Right atrium auricular region (tissue), 2 donors: ENCODE data around the gene JPT1. TPM values are rescaled to one million over a fixed set of nuclear protein-coding genes. Genes with fewer than 3 reads are reported as not detected.
"Not testable (repeated sequence)": the region's sequence is repeated elsewhere in the genome, so short reads cannot be mapped to it uniquely, and the experiment has no call there.

Experiments
- DNase-seq: peaks from one replicate; pipeline ENCODE4 v3.0.0-alpha.2; 2019; ENCODE audit warnings: low spot score
- H3K27ac ChIP-seq, 2 donors: fragments of 200-600 bp; sonication (generic); 1 replicate in 1 of 2; 2 replicates in 1 of 2; pipeline ENCODE4 v1.5.1; 2016 to 2019
- H3K27me3 ChIP-seq, 2 donors: fragments of 200-600 bp; sonication (generic); one replicate each; pipeline versions ENCODE4 v1.5.1 to v1.6.0; 2017 to 2019
- H3K36me3 ChIP-seq: fragments of 200-600 bp; sonication (generic); one replicate; pipeline ENCODE4 v1.5.1; 2016
- H3K4me1 ChIP-seq, 2 donors: fragments of 200-600 bp; sonication (generic); one replicate each; pipeline versions ENCODE4 v1.5.1 to v1.6.0; 2017 to 2019
- H3K4me3 ChIP-seq, 2 donors: fragments of 200-600 bp; sonication (generic); 1 replicate in 1 of 2; 2 replicates in 1 of 2; pipeline ENCODE4 v1.5.1; 2017 to 2019; ENCODE audit warnings: mild to moderate bottlenecking in 1 of 2, moderate library complexity in 1 of 2
- H3K9me3 ChIP-seq, 2 donors: fragments of 200-600 bp; sonication (generic); one replicate each; pipeline ENCODE4 v1.5.1; 2019
- CTCF ChIP-seq, 2 donors: fragments of 200-600 bp; sonication (generic); IDR thresholded peaks; one replicate each; pipeline ENCODE4 v1.5.1; 2019; ENCODE audit warnings: antibody characterized with exemption in 2 of 2
- total RNA-seq, 2 donors: library from RNA; depleted of rRNA; stranded (reverse); fragments of >200 nt; gene quantifications; one replicate each; pipeline ENCODE4 v1.1.0, GENCODE V29; 2016

Gene JPT1
- total RNA-seq, 2 donors from 2014 or later = 15.1 to 15.8 TPM

DNA sequence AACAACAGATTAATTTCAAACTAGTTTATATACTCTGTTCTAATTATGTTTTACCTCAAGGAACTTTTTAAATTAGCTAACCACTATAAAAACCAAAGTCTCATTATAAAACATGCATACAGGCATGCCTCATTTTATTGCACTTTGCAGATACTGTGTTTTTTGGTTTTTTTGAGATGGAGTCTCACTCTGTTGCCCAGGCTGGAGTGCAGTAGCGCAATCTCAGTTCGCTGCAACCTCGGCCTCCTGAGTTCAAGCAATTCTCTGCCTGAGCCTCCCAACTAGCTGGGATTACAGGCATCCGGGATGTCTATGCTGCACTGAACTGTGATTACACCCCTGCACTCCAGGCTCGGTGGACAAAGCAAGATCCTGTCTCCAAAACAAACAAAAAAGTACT, 8.8 kb upstream of the JPT1 start:
- no peak overlapping the region for H3K27ac ChIP-seq
- H3K4me1 ChIP-seq = no peaks in the 10 kb centered on the region
- TF ChIP-seq CTCF (IDR thresholded peaks at IDR 0.05) = no peak
- no peak overlapping the region for H3K4me3 ChIP-seq
- no peak for DNase-seq
- no peaks in the 10 kb centered on the region for H3K9me3 ChIP-seq
- H3K27me3 ChIP-seq = no peaks in the 10 kb centered on the region
- peaks cover 38% of the 10 kb centered on the region for H3K36me3 ChIP-seq

- H3K4me3 ChIP-seq = no peak overlapping the region
- H3K4me1 ChIP-seq = peaks cover 0 to 1% of the 10 kb centered on the region in 2 donors
- DNase-seq = no peak
- TF ChIP-seq CTCF (IDR thresholded peaks at IDR 0.05) = no peak
- no peaks in the 10 kb centered on the region for H3K27me3 ChIP-seq
- H3K36me3 ChIP-seq = peaks cover 17% of the 10 kb centered on the region
- no peaks in the 10 kb centered on the region for H3K9me3 ChIP-seq
- no peak overlapping the region for H3K27ac ChIP-seq
These were observed 5.9 kb upstream of the JPT1 start for GRCh38 chr17:75160211-75160610.

- Histone ChIP-seq H3K27ac (no peak overlapping the region), H3K9me3 (no peaks in the 10 kb centered on the region), H3K4me1 (peaks cover 0 to 7% of the 10 kb centered on the region in 2 donors), H3K36me3 (peaks cover 13% of the 10 kb centered on the region), H3K27me3 (no peaks in the 10 kb centered on the region), H3K4me3 (no peak overlapping the region)
- no peak for DNase-seq
- no peak for TF ChIP-seq CTCF (IDR thresholded peaks at IDR 0.05)
These were observed 5.1 kb upstream of the JPT1 start for GRCh38 chr17:75159196-75160031.

- not testable (repeated sequence) for H3K36me3 ChIP-seq, H3K27me3 ChIP-seq, H3K27ac ChIP-seq, H3K4me3 ChIP-seq, H3K4me1 ChIP-seq, H3K9me3 ChIP-seq, DNase-seq
These were observed 4.2 kb upstream of the JPT1 start for GRCh38 chr17:75158480-75158879.

- Histone ChIP-seq H3K4me3 (peak overlapping the region in 1 of 2 donors; percentile 80), H3K27ac (no peak overlapping the region)
These were observed 884 bp upstream of the JPT1 start for GRCh38 chr17:75155191-75155601.

More at GRCh38 chr17:75155191-75155601, 884 bp upstream of the JPT1 start:
- peaks cover 3% of the 10 kb centered on the region for H3K36me3 ChIP-seq
- no peaks in the 10 kb centered on the region for H3K27me3 ChIP-seq
- H3K4me1 ChIP-seq = peaks cover 0 to 19% of the 10 kb centered on the region in 2 donors
- no peak for TF ChIP-seq CTCF (IDR thresholded peaks at IDR 0.05)
- no peak for DNase-seq
- H3K9me3 ChIP-seq = no peaks in the 10 kb centered on the region
